Suprapubic skin (tissue), 4 donors: ENCODE results near the gene FAM217A. TPM values are rescaled to one million over a fixed set of nuclear protein-coding genes. Genes with fewer than 3 reads are reported as not detected.

Source experiments
- DNase-seq, 2 donors: peaks; one replicate each; pipeline ENCODE4 v3.0.0-alpha.2; 2019; ENCODE audit warnings: low spot score in 2 of 2
- H3K27ac ChIP-seq: fragments of 200-600 bp; sonication (generic); one replicate; pipeline ENCODE4 v1.5.1; 2019
- H3K27me3 ChIP-seq: fragments of 200-600 bp; sonication (generic); one replicate; pipeline ENCODE4 v1.5.1; 2019
- H3K36me3 ChIP-seq: fragments of 200-600 bp; sonication (generic); one replicate; pipeline ENCODE4 v1.5.1; 2019
- H3K4me1 ChIP-seq: fragments of 200-600 bp; sonication (generic); one replicate; pipeline ENCODE4 v1.5.1; 2019
- H3K4me3 ChIP-seq: fragments of 200-600 bp; sonication (generic); one replicate; pipeline ENCODE4 v1.5.1; 2019; ENCODE audit warnings: mild to moderate bottlenecking
- H3K9me3 ChIP-seq: fragments of 200-600 bp; sonication (generic); one replicate; pipeline ENCODE4 v1.5.1; 2019
- CTCF ChIP-seq, 2 donors: fragments of 200-600 bp in 1 of 2; fragments of 450-650 bp in 1 of 2; sonication (generic) in 1 of 2; IDR thresholded peaks; one replicate each; pipeline ENCODE4 v1.5.1; 2016 to 2019; ENCODE audit warnings: antibody characterized with exemption in 2 of 2, mild to moderate bottlenecking in 1 of 2, moderate library complexity in 1 of 2
- EP300 ChIP-seq: sonication (generic); formaldehyde crosslinking; IDR thresholded peaks from one replicate; pipeline ENCODE4 v1.6.1; 2017; ENCODE audit warnings: antibody characterized with exemption
- POLR2A ChIP-seq, 2 donors: fragments of 450-650 bp; IDR thresholded peaks; one replicate each; pipeline ENCODE4 v1.6.1; 2017; ENCODE audit warnings: antibody characterized with exemption in 2 of 2, mild to moderate bottlenecking in 2 of 2, moderate library complexity in 2 of 2
- POLR2AphosphoS5 ChIP-seq, 3 donors: sonication (generic); formaldehyde crosslinking; IDR thresholded peaks; one replicate each; pipeline ENCODE4 v1.6.1; 2017; ENCODE audit warnings: antibody characterized with exemption in 3 of 3
- WGBS: methylation state at CpG from one replicate; pipeline ENCODE4 v1.1.5; 2018; 5-methylcytosine and 5-hydroxymethylcytosine counted together
- total RNA-seq, 4 donors: library from RNA; depleted of rRNA; stranded (reverse); fragments of >200 nt; gene quantifications; one replicate each; pipeline ENCODE4 v1.1.0, GENCODE V29; 2016

The FAM217A gene
- total RNA-seq, 4 donors from 2014 or later = not detected

DNA sequence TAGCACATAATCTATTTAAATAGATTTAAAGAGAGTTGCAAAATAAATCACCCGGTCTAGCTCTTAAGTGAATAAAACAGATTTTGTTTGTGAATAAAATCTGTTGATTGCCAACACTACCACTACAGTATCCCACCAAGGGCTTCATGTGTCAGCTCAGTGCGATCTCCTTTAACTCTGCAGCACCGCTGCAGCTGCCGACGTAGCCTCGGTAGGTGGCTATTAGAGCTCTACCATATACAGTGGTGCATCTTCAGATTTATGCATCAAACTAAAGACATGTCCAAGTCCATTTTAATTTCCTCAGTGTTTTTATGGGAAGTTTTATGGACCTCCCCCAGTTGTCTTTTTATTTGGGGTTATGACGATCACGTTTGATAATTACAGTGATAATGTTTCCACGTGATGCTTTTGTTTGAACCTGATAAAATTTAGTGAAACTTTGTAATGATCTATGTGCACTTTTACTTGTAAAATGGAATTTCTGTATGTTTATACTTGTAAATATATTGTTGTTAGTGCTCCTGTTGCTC lies 29.7 kb upstream of the FAM217A start:
- WGBS = 82% methylated on average over 9 of the region's 9 CpGs

DNA sequence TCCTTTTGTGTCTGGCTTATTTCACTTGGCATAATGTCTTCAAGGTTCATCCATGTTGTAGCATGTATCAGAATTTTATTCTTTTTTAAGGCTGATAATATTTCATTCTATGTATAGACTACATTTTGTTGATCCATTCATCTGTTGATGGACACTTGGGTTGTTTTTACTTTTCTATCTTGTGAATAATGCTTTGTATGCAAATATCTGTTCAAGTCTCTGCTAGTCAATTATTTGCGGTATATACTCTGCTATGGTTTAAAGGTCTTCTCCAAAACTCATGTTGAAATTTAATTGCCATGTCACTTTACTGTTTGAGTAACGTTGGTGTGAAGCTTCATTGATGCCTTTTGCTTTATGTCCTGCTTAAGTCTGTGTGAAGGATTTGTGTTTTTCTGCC lies 28.9 kb upstream of the FAM217A start:
- Histone ChIP-seq H3K36me3 (no peaks in the 10 kb centered on the region), H3K9me3 (no peaks in the 10 kb centered on the region), H3K27ac (no peak overlapping the region), H3K4me1 (no peaks in the 10 kb centered on the region), H3K4me3 (no peak overlapping the region), H3K27me3 (no peaks in the 10 kb centered on the region)
- TF ChIP-seq POLR2A (IDR thresholded peaks at IDR 0.05) = no peak
- no peak for TF ChIP-seq POLR2AphosphoS5 (IDR thresholded peaks at IDR 0.05)
- no peak for TF ChIP-seq EP300
- no peak for TF ChIP-seq CTCF (IDR thresholded peaks at IDR 0.05)
- WGBS = 69% methylated on average over 2 of the region's 2 CpGs
- no peak for DNase-seq

More for the DNA sequence above, 29.7 kb upstream of the FAM217A start:
- Histone ChIP-seq H3K4me3 (no peak overlapping the region), H3K4me1 (no peaks in the 10 kb centered on the region), H3K27me3 (no peaks in the 10 kb centered on the region), H3K36me3 (no peaks in the 10 kb centered on the region), H3K27ac (no peak overlapping the region), H3K9me3 (no peaks in the 10 kb centered on the region)
- DNase-seq = no peak
- TF ChIP-seq CTCF (IDR thresholded peaks at IDR 0.05) (no peak), POLR2A (IDR thresholded peaks at IDR 0.05) (no peak), EP300 (no peak), POLR2AphosphoS5 (IDR thresholded peaks at IDR 0.05) (no peak)

- H3K4me3 ChIP-seq = no peak overlapping the region
- H3K9me3 ChIP-seq = no peaks in the 10 kb centered on the region
- H3K27me3 ChIP-seq = no peaks in the 10 kb centered on the region
- H3K27ac ChIP-seq = no peak overlapping the region
- 89% methylated on average over 4 of the region's 4 CpGs for WGBS
- H3K36me3 ChIP-seq = no peaks in the 10 kb centered on the region
- DNase-seq = no peak
- TF ChIP-seq POLR2A (IDR thresholded peaks at IDR 0.05) (no peak), POLR2AphosphoS5 (IDR thresholded peaks at IDR 0.05) (no peak), CTCF (IDR thresholded peaks at IDR 0.05) (no peak), EP300 (no peak)
- no peaks in the 10 kb centered on the region for H3K4me1 ChIP-seq
These were observed 27.1 kb upstream of the FAM217A start for GRCh38 chr6:4105980-4106536.

DNA sequence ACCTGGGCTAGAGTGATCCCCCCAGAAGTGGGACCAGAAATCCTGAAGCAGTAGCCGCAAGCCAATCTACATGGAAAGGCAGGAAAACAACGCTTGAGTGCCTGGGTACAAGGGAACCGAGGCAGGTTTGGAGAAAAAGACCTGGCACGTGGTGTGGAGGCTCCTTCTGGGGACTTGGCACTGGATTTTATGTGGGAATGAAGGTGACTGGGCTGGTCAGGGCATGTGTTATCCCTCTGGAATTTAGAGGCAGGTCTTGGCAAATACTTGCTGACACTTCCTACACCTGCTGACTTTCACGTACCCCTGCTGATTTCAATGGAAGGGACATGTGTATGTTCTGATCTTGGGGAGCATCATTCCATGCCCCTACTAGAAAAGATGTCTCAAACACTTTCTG lies 25.0 kb upstream of the FAM217A start:
- H3K9me3 ChIP-seq = no peaks in the 10 kb centered on the region
- H3K4me3 ChIP-seq = no peak overlapping the region
- no peaks in the 10 kb centered on the region for H3K36me3 ChIP-seq
- no peak for DNase-seq
- 61% methylated on average over 5 of the region's 5 CpGs for WGBS
- no peak overlapping the region for H3K27ac ChIP-seq
- TF ChIP-seq CTCF (IDR thresholded peaks at IDR 0.05) = no peak
- TF ChIP-seq POLR2AphosphoS5 (IDR thresholded peaks at IDR 0.05) = no peak
- no peak for TF ChIP-seq EP300
- TF ChIP-seq POLR2A (IDR thresholded peaks at IDR 0.05) = no peak
- no peaks in the 10 kb centered on the region for H3K4me1 ChIP-seq
- no peaks in the 10 kb centered on the region for H3K27me3 ChIP-seq

DNA sequence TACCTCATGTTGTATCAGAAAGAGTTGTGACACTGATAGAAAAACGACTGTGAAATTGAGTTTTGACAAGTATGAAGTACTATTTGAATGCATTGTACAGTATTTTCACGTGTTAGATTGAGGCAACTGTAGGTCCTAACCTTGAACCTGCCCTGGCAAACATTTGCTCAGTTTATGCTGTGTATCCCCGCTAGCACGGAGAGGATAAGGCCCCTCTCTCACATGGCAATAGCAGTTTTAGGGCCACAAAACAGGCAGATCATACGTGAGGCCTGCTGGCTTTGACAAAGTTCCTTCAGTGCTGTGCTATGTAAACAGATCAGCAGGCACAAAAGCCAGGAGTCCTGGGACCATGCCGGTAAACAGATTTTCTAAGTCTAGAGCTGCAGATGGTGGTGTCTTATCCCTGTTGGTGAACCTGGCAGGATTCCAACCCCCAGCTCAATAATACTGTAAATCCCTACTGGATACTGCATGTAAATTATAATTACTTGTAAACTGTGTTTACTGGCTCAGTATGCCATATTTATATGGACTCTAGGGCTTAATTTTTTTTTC lies 23.8 kb upstream of the FAM217A start:
- TF ChIP-seq EP300 (no peak), POLR2AphosphoS5 (IDR thresholded peaks at IDR 0.05) (no peak), CTCF (IDR thresholded peaks at IDR 0.05) (no peak), POLR2A (IDR thresholded peaks at IDR 0.05) (no peak)
- WGBS = 77% methylated on average over 6 of the region's 6 CpGs
- no peak for DNase-seq
- Histone ChIP-seq H3K27me3 (no peaks in the 10 kb centered on the region), H3K9me3 (no peaks in the 10 kb centered on the region), H3K4me1 (no peaks in the 10 kb centered on the region), H3K27ac (no peak overlapping the region), H3K4me3 (no peak overlapping the region), H3K36me3 (no peaks in the 10 kb centered on the region)
